Muscle layer of colon (tissue), 2 donors: Measurements from ENCODE around the gene DNMT3A.

Experiments used
- H3K27ac ChIP-seq: one replicate; pipeline ENCODE4 v1.7.0; 2013; ENCODE audit warnings: low read depth, mild to moderate bottlenecking, low read length, moderate library complexity
- H3K27me3 ChIP-seq, 2 donors: one replicate each; pipeline ENCODE4 v1.7.0; 2013; ENCODE audit warnings: low read length in 2 of 2, mild to moderate bottlenecking in 2 of 2; ENCODE audit not compliant: insufficient read depth in 2 of 2, control insufficient read depth in 1 of 2
- H3K36me3 ChIP-seq: one replicate; pipeline ENCODE4 v1.7.0; 2013; ENCODE audit warnings: mild to moderate bottlenecking, low read length; ENCODE audit not compliant: insufficient read depth
- H3K4me1 ChIP-seq: one replicate; pipeline ENCODE4 v1.7.0; 2013; ENCODE audit warnings: mild to moderate bottlenecking, low read length; ENCODE audit not compliant: insufficient read depth
- H3K4me3 ChIP-seq, 2 donors: one replicate each; pipeline ENCODE4 v1.7.0; 2013; ENCODE audit warnings: low read length in 2 of 2, low read depth in 1 of 2, mild to moderate bottlenecking in 1 of 2, moderate library complexity in 1 of 2
- H3K9ac ChIP-seq: one replicate; pipeline ENCODE4 v1.7.0; 2013; ENCODE audit warnings: low read length
- H3K9me3 ChIP-seq: one replicate; pipeline ENCODE4 v1.7.0; 2013; ENCODE audit warnings: mild to moderate bottlenecking, low read length
- donor health status: abdominal sarcoma.
- donor health status: Adenocarcinoma of cecum.

Gene DNMT3A

GRCh38 chr2:25233916-25234605 lies 107.7 kb downstream of the DNMT3A start:
- Histone ChIP-seq H3K9ac (no peak overlapping the region), H3K4me1 (peaks cover 13% of the 10 kb centered on the region), H3K9me3 (no peaks in the 10 kb centered on the region), H3K27ac (no peak overlapping the region), H3K27me3 (no peaks in the 10 kb centered on the region), H3K4me3 (no peak overlapping the region), H3K36me3 (peaks cover 45% of the 10 kb centered on the region)

DNA sequence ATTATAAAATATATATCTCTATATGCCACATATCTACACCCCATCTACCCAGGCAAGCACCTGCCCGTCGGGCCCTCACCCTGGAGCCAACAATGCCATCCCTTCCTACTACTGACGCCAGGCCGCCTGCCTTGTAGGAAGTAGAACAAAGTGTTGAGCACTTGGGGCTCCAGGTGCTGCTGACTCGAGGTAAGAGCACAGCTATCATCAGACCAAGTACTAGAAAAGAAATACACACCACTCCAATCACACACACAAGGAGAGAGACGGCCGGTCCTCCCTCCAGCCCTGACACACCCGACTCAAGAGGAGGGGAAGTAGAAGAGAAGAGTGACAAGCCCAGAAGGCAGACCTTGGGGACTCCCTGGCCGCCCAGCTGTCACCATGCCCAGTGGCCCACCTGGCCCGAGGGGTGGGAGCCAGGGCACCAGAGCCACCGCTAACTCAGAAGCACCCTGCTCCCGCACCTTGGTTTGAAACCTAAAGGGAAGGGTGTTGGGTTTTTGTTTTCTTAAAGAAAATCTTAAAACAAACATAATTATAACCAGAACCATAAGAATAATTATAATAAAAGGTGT lies 109.4 kb downstream of the DNMT3A start:
- Histone ChIP-seq H3K9me3 (no peaks in the 10 kb centered on the region), H3K4me3 (no peak overlapping the region), H3K27ac (no peak overlapping the region), H3K27me3 (no peaks in the 10 kb centered on the region), H3K36me3 (peaks cover 37% of the 10 kb centered on the region), H3K4me1 (peaks cover 22% of the 10 kb centered on the region), H3K9ac (no peak overlapping the region)

- peaks cover 22% of the 10 kb centered on the region for H3K4me1 ChIP-seq
- H3K27ac ChIP-seq: no peak overlapping the region
Measured at GRCh38 chr2:25230948-25231311, 110.8 kb downstream of the DNMT3A start.

DNA sequence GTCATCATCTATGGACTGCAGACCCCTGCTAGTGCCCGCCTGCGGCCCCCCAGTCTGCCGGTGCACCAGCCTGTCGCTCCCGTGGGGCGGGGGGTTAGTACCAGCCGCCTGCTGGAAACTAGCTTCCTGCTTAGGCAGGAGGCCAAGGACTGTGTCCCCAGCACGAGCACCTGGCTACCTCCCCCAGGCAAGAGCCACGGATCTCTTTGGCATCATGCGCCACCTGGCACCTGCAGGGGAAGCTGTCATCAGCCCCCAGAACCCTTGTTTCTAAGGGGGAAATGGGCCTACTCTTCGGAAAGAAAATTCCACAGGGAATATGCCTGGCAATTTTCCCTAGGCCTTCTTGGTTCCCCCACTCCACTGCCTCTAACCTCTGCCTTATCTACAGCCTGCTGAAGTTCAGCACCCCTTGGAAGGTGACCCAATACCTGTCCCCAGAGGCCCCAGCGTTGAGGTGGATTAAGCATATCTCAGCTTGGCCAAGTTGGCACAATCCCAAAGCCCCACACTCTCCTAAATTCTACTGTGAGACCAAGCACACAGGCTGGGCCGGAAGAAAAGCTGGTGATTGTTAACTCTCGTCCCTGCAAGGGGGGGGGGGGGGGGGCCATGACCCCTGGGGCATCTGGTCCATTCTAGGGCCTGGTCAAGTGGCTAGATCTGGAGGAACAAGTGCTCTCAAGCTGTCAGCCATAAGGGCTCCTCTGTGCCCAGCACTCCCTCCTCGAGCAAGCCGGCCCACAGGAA lies 111.4 kb downstream of the DNMT3A start:
- H3K9ac ChIP-seq: no peak overlapping the region
- no peak overlapping the region for H3K27ac ChIP-seq

More at GRCh38 chr2:25230948-25231311, 110.8 kb downstream of the DNMT3A start:
- H3K36me3 ChIP-seq: peaks cover 26% of the 10 kb centered on the region
- H3K4me3 ChIP-seq: no peak overlapping the region
- no peaks in the 10 kb centered on the region for H3K9me3 ChIP-seq
- no peak overlapping the region for H3K9ac ChIP-seq
- no peaks in the 10 kb centered on the region for H3K27me3 ChIP-seq

GRCh38 chr2:25229279-25230197 lies 112.2 kb downstream of the DNMT3A start:
- Histone ChIP-seq H3K36me3 (peaks cover 13% of the 10 kb centered on the region), H3K4me1 (peaks cover 22% of the 10 kb centered on the region), H3K9me3 (no peaks in the 10 kb centered on the region), H3K27me3 (no peaks in the 10 kb centered on the region), H3K4me3 (no peak overlapping the region), H3K27ac (no peak overlapping the region), H3K9ac (no peak overlapping the region)

More for the DNA sequence above, 111.4 kb downstream of the DNMT3A start:
- Histone ChIP-seq H3K36me3 (peaks cover 20% of the 10 kb centered on the region), H3K27me3 (no peaks in the 10 kb centered on the region), H3K9me3 (no peaks in the 10 kb centered on the region), H3K4me1 (peaks cover 22% of the 10 kb centered on the region), H3K4me3 (no peak overlapping the region)

GRCh38 chr2:25228848-25229278 lies 112.9 kb downstream of the DNMT3A start:
- Histone ChIP-seq H3K36me3 (peaks cover 7% of the 10 kb centered on the region), H3K4me1 (peaks cover 22% of the 10 kb centered on the region), H3K9me3 (no peaks in the 10 kb centered on the region), H3K27me3 (no peaks in the 10 kb centered on the region), H3K9ac (no peak overlapping the region), H3K4me3 (no peak overlapping the region), H3K27ac (no peak overlapping the region)

DNA sequence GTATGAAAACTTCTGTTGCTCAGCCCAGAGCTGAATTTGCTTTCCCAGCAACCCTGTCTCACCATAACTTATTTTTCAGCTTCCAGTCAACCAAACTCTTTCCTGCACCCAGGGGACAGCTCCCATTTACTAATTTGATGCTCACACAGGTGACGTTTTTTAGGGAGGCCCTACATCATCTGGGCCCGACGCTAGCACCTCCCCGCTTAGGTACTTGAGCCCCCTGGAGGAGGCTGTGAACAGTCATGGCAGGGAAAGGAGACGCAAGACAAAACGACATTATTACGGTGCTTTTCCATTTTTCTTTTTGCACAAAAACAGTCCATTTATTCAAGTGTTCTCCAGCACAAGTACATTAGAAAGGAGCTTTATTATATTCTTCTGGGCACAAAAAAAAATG lies 114.1 kb downstream of the DNMT3A start:
- H3K9me3 ChIP-seq: no peaks in the 10 kb centered on the region
- H3K4me1 ChIP-seq: peaks cover 22% of the 10 kb centered on the region
- H3K4me3 ChIP-seq: no peak overlapping the region
- no peak overlapping the region for H3K27ac ChIP-seq
- H3K36me3 ChIP-seq: no peaks in the 10 kb centered on the region
- H3K9ac ChIP-seq: no peak overlapping the region
- H3K27me3 ChIP-seq: no peaks in the 10 kb centered on the region

GRCh38 chr2:25226827-25227226 lies 114.9 kb downstream of the DNMT3A start:
- Histone ChIP-seq H3K4me1 (peaks cover 22% of the 10 kb centered on the region), H3K9me3 (no peaks in the 10 kb centered on the region), H3K36me3 (no peaks in the 10 kb centered on the region), H3K27ac (no peak overlapping the region), H3K9ac (no peak overlapping the region), H3K4me3 (no peak overlapping the region), H3K27me3 (no peaks in the 10 kb centered on the region)

DNA sequence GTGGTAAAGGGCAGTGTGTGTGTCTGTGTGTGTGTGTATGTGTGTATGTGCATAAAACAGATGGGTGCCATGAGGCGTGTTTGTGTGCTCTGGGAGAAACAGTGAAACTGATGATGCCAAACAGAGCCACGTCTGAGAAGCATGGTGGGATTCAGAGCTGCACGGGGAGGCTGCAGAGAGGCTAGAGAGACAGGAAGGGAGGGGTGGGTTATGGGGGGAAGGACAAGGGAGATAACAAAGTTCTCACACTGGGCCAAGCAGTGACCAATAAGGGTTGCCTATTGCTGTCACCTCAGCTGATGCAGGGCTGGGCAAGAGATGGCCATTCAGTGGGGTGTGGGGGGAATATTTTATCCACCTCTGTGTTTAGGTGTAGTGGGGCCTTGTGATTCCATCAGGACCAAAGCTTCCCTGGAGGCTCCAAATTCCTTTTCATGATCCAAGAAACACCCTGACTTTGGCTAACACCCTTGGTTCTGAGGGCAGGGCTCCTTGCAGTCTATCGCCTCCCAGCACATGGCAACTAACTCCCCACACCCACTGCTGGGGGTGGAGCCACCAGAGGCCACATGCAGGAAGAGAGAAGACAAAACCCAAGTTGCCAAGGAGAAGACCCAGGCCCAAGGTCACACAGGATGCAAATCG lies 119.1 kb downstream of the DNMT3A start:
- Histone ChIP-seq H3K27me3 (no peaks in the 10 kb centered on the region), H3K4me3 (no peak overlapping the region), H3K27ac (no peak overlapping the region), H3K4me1 (no peaks in the 10 kb centered on the region), H3K9ac (no peak overlapping the region), H3K9me3 (no peaks in the 10 kb centered on the region), H3K36me3 (no peaks in the 10 kb centered on the region)

DNA sequence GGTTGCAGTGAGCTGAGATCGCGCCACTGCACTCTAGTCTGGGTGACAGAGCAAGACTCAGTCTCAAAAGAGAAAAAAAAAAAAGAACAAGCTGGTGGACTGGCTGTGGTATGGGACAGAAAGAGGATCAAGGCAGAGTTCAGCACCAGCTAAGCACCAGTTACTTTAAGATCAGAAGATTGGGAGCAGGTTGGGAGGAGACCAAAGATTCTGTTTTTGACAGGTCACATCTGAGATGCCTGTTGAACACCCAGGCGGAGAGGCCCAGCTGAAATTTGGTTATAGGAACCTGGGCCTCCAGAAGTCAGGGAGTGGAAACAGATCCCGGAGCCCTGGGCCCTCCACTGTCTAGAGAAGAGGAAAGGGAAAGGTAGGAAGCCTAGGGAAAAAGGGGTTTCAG lies 120.1 kb downstream of the DNMT3A start:
- Histone ChIP-seq H3K27ac (no peak overlapping the region), H3K9ac (no peak overlapping the region), H3K9me3 (no peaks in the 10 kb centered on the region), H3K4me1 (no peaks in the 10 kb centered on the region), H3K27me3 (no peaks in the 10 kb centered on the region), H3K4me3 (no peak overlapping the region), H3K36me3 (no peaks in the 10 kb centered on the region)
